Type B pancreatic cell (in vitro differentiated cells): Measurements from ENCODE around the gene MYO6. TPM values are rescaled to one million over a fixed set of nuclear protein-coding genes. Genes with fewer than 3 reads are reported as not detected.

Source experiments
- DNase-seq: peaks from one replicate; pipeline ENCODE4 v3.0.0; 2021; ENCODE audit warnings: mixed read lengths; ENCODE audit not compliant: unreplicated experiment; ENCODE audit errors: extremely low spot score
- H3K27ac Mint-ChIP-seq: 2 replicates; pipeline ENCODE4 v1.8.0; 2021; ENCODE audit warnings: mild to moderate bottlenecking, mixed read lengths
- H3K27me3 Mint-ChIP-seq: 2 replicates; pipeline ENCODE4 v1.8.0; 2021; ENCODE audit warnings: mixed read lengths
- H3K36me3 Mint-ChIP-seq: 2 replicates; pipeline ENCODE4 v1.8.0; 2021; ENCODE audit warnings: mixed read lengths
- H3K4me1 Mint-ChIP-seq: one replicate; pipeline ENCODE4 v1.8.0; 2021; ENCODE audit warnings: mixed read lengths; ENCODE audit not compliant: unreplicated experiment
- H3K4me3 Mint-ChIP-seq: 2 replicates; pipeline ENCODE4 v1.8.0; 2021; ENCODE audit warnings: mild to moderate bottlenecking, mixed read lengths
- H3K9me3 Mint-ChIP-seq: 2 replicates; pipeline ENCODE4 v1.8.0; 2021; ENCODE audit warnings: mixed read lengths
- CTCF ChIP-seq: fragments of 200-600 bp; sonication (generic); conservative IDR thresholded peaks from 2 replicates; pipeline ENCODE4 v1.5.0; 2021; ENCODE audit warnings: antibody characterized with exemption, mild to moderate bottlenecking
- total RNA-seq: library from RNA; stranded (reverse); gene quantifications from 2 replicates; pipeline ENCODE4 v1.2.1, GENCODE V29; 2021; ENCODE audit warnings: low replicate concordance

MYO6 gene
- total RNA-seq, 1 donor from 2014 or later = 46.7 TPM

DNA sequence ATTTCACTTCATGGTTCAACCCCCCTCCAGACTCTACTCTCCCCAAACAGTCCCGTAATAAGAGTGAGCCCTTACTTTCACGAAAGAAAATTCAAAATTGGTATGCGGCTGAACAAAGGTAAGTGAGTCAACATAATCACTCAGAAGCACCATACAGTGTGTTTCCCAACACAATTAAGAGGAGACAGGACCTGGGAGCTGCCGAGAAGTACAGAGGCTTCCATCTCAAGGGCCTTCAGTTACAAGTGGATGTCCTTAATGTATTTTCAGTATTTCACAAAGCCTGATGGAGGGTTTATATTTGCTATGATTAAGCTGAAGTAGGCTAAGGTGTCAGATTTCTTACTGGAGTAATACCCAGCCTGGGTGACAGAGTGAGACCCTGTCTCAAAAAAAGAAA, 51.1 kb downstream of the MYO6 start:
- no peaks in the 10 kb centered on the region for H3K9me3 Mint-ChIP-seq

GRCh38 chr6:75800708-75801505, 51.9 kb downstream of the MYO6 start:
- no peak overlapping the region for H3K4me3 Mint-ChIP-seq
- no peak for TF ChIP-seq CTCF
- DNase-seq = no peak
- H3K36me3 Mint-ChIP-seq = no peaks in the 10 kb centered on the region
- peak overlapping the region; percentile 24 for H3K27ac Mint-ChIP-seq
- H3K27me3 Mint-ChIP-seq = no peaks in the 10 kb centered on the region
- H3K9me3 Mint-ChIP-seq = no peaks in the 10 kb centered on the region
- H3K4me1 Mint-ChIP-seq = peaks cover 9% of the 10 kb centered on the region

More for the DNA sequence above, 51.1 kb downstream of the MYO6 start:
- Mint-ChIP-seq H3K27ac (peak overlapping the region; percentile 20), H3K36me3 (no peaks in the 10 kb centered on the region), H3K4me3 (no peak overlapping the region), H3K4me1 (peaks cover 17% of the 10 kb centered on the region), H3K27me3 (no peaks in the 10 kb centered on the region)
- DNase-seq = no peak
- no peak for TF ChIP-seq CTCF

- Mint-ChIP-seq H3K9me3 (no peaks in the 10 kb centered on the region), H3K27me3 (no peaks in the 10 kb centered on the region), H3K27ac (no peak overlapping the region), H3K4me1 (peaks cover 6% of the 10 kb centered on the region), H3K36me3 (no peaks in the 10 kb centered on the region), H3K4me3 (no peak overlapping the region)
- DNase-seq = no peak
- TF ChIP-seq CTCF = no peak
These were observed 53.3 kb downstream of the MYO6 start for GRCh38 chr6:75802366-75802765.

GRCh38 chr6:75808507-75808906, 59.5 kb downstream of the MYO6 start:
- Mint-ChIP-seq H3K27me3 (no peaks in the 10 kb centered on the region), H3K4me1 (peaks cover 5% of the 10 kb centered on the region), H3K9me3 (peaks cover 4% of the 10 kb centered on the region), H3K4me3 (no peak overlapping the region), H3K27ac (no peak overlapping the region), H3K36me3 (peaks cover 17% of the 10 kb centered on the region)
- TF ChIP-seq CTCF = no peak
- no peak for DNase-seq

- H3K9me3 Mint-ChIP-seq = peaks cover 4% of the 10 kb centered on the region
- DNase-seq = no peak
- TF ChIP-seq CTCF = no peak
- peaks cover 19% of the 10 kb centered on the region for H3K36me3 Mint-ChIP-seq
- H3K4me1 Mint-ChIP-seq = peaks cover 8% of the 10 kb centered on the region
- no peaks in the 10 kb centered on the region for H3K27me3 Mint-ChIP-seq
- no peak overlapping the region for H3K27ac Mint-ChIP-seq
- H3K4me3 Mint-ChIP-seq = no peak overlapping the region
These were observed 63.5 kb downstream of the MYO6 start for GRCh38 chr6:75812560-75812959.
